KMS-11 (cell line): Measurements from ENCODE around the gene IL3.

Source experiments
- H2AFZ ChIP-seq: fragments of 200-600 bp; sonication (generic); 2 replicates; pipeline ENCODE4 v1.6.1; 2016; ENCODE audit warnings: antibody characterized with exemption, mixed run types, low read depth
- H3K27ac ChIP-seq: fragments of 200-600 bp; sonication (generic); 2 replicates; pipeline ENCODE4 v1.6.1; 2016; ENCODE audit warnings: mild to moderate bottlenecking, mixed run types
- H3K27me3 ChIP-seq: fragments of 200-600 bp; sonication (generic); 2 replicates; pipeline ENCODE4 v1.6.1; 2017; ENCODE audit warnings: mild to moderate bottlenecking, low read depth, mixed run types, moderate library complexity; ENCODE audit not compliant: insufficient read depth
- H3K36me3 ChIP-seq: fragments of 200-600 bp; sonication (generic); 2 replicates; pipeline ENCODE4 v1.6.1; 2017; ENCODE audit warnings: mild to moderate bottlenecking, mixed run types; ENCODE audit not compliant: insufficient read depth
- H3K4me1 ChIP-seq: fragments of 200-600 bp; sonication (generic); 2 replicates; pipeline ENCODE4 v1.6.1; 2016; ENCODE audit warnings: mild to moderate bottlenecking, low read depth, mixed run types; ENCODE audit not compliant: poor library complexity, severe bottlenecking
- H3K4me2 ChIP-seq: fragments of 200-600 bp; sonication (generic); 2 replicates; pipeline ENCODE4 v1.7.0; 2016; ENCODE audit warnings: mild to moderate bottlenecking, mixed run types
- H3K4me3 ChIP-seq: fragments of 200-600 bp; sonication (generic); IDR thresholded peaks from 2 replicates; pipeline ENCODE4 v1.6.1; 2017; ENCODE audit warnings: low read depth, low read length, mixed read lengths; ENCODE audit not compliant: insufficient read depth
- H3K79me2 ChIP-seq: fragments of 200-600 bp; sonication (generic); 2 replicates; pipeline ENCODE4 v1.6.1; 2016; ENCODE audit warnings: low read depth, mixed run types; ENCODE audit not compliant: insufficient read depth
- H3K9ac ChIP-seq: fragments of 200-600 bp; sonication (generic); 2 replicates; pipeline ENCODE4 v1.6.1; 2016; ENCODE audit warnings: mild to moderate bottlenecking, mixed run types
- H4K20me1 ChIP-seq: fragments of 200-600 bp; sonication (generic); 2 replicates; pipeline ENCODE4 v1.6.1; 2016; ENCODE audit warnings: mild to moderate bottlenecking, mixed run types; ENCODE audit not compliant: insufficient read depth
- TF ChIP-seq, protein P1 (sequence below): fragments of 200-600 bp; sonication (generic); conservative IDR thresholded peaks from 2 replicates; pipeline ENCODE4 v1.6.1; 2017; ENCODE audit warnings: low read depth, mild to moderate bottlenecking, antibody characterized with exemption, low read length, moderate library complexity, mixed read lengths

Gene IL3, protein sequence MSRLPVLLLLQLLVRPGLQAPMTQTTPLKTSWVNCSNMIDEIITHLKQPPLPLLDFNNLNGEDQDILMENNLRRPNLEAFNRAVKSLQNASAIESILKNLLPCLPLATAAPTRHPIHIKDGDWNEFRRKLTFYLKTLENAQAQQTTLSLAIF

DNA sequence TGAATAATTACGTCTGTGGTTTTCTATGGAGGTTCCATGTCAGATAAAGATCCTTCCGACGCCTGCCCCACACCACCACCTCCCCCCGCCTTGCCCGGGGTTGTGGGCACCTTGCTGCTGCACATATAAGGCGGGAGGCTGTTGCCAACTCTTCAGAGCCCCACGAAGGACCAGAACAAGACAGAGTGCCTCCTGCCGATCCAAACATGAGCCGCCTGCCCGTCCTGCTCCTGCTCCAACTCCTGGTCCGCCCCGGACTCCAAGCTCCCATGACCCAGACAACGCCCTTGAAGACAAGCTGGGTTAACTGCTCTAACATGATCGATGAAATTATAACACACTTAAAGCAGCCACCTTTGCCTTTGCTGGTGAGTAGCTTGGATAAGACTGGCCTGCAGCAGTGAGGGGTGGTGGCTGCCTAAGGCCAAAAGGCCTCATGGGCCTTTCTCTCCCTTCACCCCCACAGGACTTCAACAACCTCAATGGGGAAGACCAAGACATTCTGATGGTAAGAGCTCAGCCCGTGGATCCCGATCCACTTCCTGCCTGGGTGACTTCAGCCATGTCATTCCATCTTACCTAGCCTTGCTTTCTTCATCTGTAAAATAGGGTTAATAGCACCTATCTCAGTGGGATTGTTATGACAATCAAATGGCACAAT lies at the start of gene IL3:
Gene IL3 (plus strand): TSS at position 155 of the 661 bp plus-strand sequence. CDS start 52 bp downstream, at position 207.
- Histone ChIP-seq H4K20me1 (no peaks in the 10 kb centered on the region), H3K27ac (no peak within 1 kb of the TSS), H3K4me1 (peaks cover 12% of the 10 kb centered on the region), H3K79me2 (no peaks in the 10 kb centered on the region), H3K27me3 (no peaks in the 10 kb centered on the region), H3K4me2 (no peak within 1 kb of the TSS), H3K36me3 (no peaks in the 10 kb centered on the region), H2AFZ (no peak within 1 kb of the TSS), H3K4me3 (no peak within 1 kb of the TSS), H3K9ac (no peak within 1 kb of the TSS)
- TF ChIP-seq, protein P1, sequence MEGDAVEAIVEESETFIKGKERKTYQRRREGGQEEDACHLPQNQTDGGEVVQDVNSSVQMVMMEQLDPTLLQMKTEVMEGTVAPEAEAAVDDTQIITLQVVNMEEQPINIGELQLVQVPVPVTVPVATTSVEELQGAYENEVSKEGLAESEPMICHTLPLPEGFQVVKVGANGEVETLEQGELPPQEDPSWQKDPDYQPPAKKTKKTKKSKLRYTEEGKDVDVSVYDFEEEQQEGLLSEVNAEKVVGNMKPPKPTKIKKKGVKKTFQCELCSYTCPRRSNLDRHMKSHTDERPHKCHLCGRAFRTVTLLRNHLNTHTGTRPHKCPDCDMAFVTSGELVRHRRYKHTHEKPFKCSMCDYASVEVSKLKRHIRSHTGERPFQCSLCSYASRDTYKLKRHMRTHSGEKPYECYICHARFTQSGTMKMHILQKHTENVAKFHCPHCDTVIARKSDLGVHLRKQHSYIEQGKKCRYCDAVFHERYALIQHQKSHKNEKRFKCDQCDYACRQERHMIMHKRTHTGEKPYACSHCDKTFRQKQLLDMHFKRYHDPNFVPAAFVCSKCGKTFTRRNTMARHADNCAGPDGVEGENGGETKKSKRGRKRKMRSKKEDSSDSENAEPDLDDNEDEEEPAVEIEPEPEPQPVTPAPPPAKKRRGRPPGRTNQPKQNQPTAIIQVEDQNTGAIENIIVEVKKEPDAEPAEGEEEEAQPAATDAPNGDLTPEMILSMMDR = no peak

DNA sequence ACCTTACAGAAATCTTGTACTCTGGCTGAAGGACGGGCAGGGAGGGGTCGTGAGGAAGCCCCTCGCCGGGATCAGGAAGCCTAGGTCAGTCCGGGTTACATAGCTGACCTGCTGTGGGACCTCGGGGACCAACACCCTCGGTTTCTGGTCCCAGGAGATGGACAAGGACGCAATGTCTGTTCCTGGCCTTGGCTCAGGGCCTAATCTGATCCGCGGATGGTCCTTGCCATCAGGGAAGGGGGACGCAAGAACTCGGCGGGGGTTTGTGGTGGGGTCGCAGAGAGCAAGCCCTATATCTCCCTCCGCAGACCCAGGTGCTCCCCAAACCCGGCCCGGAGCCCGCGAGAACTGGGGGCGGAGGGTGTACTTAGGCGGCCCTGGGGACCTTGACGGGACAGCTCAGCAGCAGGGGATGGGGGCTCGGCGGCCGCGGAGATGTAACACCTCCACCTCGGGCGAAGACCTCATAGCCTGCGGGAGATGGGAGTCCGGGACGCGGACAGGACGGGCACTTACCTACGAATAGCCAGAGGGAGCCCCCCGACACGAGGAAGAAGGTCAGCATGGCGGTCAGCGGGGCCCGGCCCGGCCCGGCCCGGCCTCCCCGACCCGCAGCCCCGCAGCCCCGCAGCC lies 49.4 kb upstream of the IL3 start:
- TF ChIP-seq, protein P1 = no peak
- H3K4me2 ChIP-seq = no peak overlapping the region
- no peaks in the 10 kb centered on the region for H4K20me1 ChIP-seq
- peaks cover 3% of the 10 kb centered on the region for H3K4me1 ChIP-seq
- H3K36me3 ChIP-seq = no peaks in the 10 kb centered on the region
- H3K9ac ChIP-seq = no peak overlapping the region
- H3K27me3 ChIP-seq = peaks cover 20% of the 10 kb centered on the region
- no peak overlapping the region for H2AFZ ChIP-seq
- H3K27ac ChIP-seq = no peak overlapping the region
- no peaks in the 10 kb centered on the region for H3K79me2 ChIP-seq
- H3K4me3 ChIP-seq = no peak overlapping the region

DNA sequence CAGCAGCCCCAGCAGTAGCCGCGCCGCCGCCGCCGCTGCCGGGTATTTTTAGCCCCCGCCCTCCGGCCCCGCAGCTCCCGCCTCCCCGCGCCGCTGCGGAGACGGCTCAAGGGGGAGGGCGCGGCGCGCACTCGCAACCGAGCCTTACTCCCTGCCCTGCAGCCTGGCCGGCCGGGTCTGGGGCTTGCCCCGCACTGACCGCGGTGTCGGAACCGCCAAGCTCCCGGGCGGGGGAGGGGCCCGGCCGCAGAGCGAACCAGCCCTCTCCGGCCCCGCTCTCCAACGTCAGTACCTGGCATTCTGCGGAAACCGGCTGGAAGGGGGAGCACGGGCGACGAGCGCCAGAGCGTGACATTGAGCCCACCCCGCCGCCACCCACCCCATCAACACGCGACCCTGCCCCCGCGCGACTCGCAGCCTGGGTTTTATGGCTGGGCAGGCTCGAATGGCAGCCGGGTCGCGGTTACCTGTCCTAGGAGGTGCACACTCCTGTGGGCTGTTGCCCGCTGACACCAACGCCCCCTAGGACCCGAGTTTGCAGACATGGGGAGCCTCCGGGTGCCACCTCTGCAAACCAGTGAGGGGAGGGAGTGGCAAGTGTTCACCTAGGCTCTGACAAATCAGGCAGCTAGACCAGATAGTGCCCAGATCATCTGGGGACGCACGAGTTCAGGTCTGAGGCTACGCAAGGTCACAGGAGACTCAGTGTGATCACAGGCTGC lies 48.7 kb upstream of the IL3 start, which contains the start of gene ACSL6:
Gene ACSL6 (minus strand): TSS at position 37 of the 722 bp plus-strand sequence. CDS start 105 bp downstream, outside the sequence.
- TF ChIP-seq, protein P1 = no peak
- Histone ChIP-seq H3K36me3 (no peaks in the 10 kb centered on the region), H2AFZ (no peak within 1 kb of the TSS), H3K79me2 (no peaks in the 10 kb centered on the region), H4K20me1 (no peaks in the 10 kb centered on the region), H3K27ac (no peak within 1 kb of the TSS), H3K4me1 (peaks cover 9% of the 10 kb centered on the region), H3K27me3 (peaks cover 27% of the 10 kb centered on the region), H3K4me3 (no peak within 1 kb of the TSS), H3K4me2 (no peak within 1 kb of the TSS), H3K9ac (no peak within 1 kb of the TSS)

DNA sequence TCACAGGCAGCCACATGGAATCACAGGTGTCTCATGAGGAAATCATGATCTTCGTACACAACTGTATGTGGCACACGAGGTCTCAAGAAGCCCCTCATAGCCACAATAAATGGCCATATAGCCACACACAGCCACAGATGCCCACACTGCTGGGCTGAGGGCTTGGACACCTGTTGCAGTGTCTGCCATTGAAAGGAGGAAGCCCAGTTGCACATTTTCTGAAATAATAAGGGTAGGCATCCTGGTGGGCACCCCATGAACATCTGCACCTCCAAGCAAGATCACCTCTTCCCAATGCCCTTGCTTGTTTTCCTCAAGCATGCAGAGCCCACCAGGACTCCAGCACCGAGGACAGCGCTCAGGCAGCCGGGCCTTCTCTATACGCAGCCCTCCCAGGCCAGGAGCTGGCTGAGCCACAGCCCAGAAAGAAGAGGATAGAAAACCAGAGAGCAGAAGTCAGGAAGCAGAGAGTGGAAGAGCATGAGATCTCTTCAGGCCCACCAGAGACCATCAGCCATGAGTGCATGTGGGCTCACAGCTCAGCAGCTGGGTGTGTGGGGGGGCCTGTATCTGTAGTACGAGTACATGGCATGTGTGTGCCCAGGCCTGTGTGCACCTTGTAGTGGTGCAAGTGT lies 48.0 kb upstream of the IL3 start:
- Histone ChIP-seq H4K20me1 (no peaks in the 10 kb centered on the region), H3K4me2 (no peak overlapping the region), H3K36me3 (no peaks in the 10 kb centered on the region), H2AFZ (no peak overlapping the region), H3K27ac (no peak overlapping the region), H3K4me1 (peaks cover 16% of the 10 kb centered on the region), H3K27me3 (peaks cover 34% of the 10 kb centered on the region), H3K4me3 (no peak overlapping the region), H3K9ac (no peak overlapping the region), H3K79me2 (no peaks in the 10 kb centered on the region)
- TF ChIP-seq, protein P1 = no peak
